GM20000 (cell line): ENCODE data around the gene TEAD3.
"Not testable (repeated sequence)": the region's sequence is repeated elsewhere in the genome, so short reads cannot be mapped to it uniquely, and the experiment has no call there.

ENCODE experiments used
- DNase-seq: peaks from one replicate; pipeline ENCODE4 v3.0.0; 2012; ENCODE audit warnings: low spot score
- CTCF ChIP-seq: IDR thresholded peaks from 2 replicates; pipeline ENCODE4 v1.5.1; 2012; ENCODE audit warnings: mild to moderate bottlenecking, control low read depth; ENCODE audit errors: extremely low read depth, missing control alignments

Gene TEAD3

GRCh38 chr6:35443341-35444030 is 53.4 kb downstream of the TEAD3 start:
- no peak for DNase-seq
- TF ChIP-seq CTCF = no peak

GRCh38 chr6:35442693-35443092 is 54.2 kb downstream of the TEAD3 start:
- TF ChIP-seq CTCF = no peak
- DNase-seq = no peak

- no peak for TF ChIP-seq CTCF
- DNase-seq = no peak
Measured at GRCh38 chr6:35441642-35442041, 55.2 kb downstream of the TEAD3 start.

- no peak for TF ChIP-seq CTCF
- no peak for DNase-seq
Measured at GRCh38 chr6:35441205-35441604, 55.7 kb downstream of the TEAD3 start.

- no peak for TF ChIP-seq CTCF
Measured at GRCh38 chr6:35439308-35439707, 57.6 kb downstream of the TEAD3 start.

GRCh38 chr6:35438378-35439065 is 58.4 kb downstream of the TEAD3 start:
- DNase-seq = not testable (repeated sequence)

More at GRCh38 chr6:35439308-35439707, 57.6 kb downstream of the TEAD3 start:
- no peak for DNase-seq

- no peak for DNase-seq
- TF ChIP-seq CTCF = no peak
Measured at GRCh38 chr6:35436071-35436857, 60.6 kb downstream of the TEAD3 start.
